GM23248 (cell line): ENCODE data around the gene KRT222.

Experiments
- EZH2 ChIP-seq: fragments of 200-600 bp; sonication (generic); IDR thresholded peaks from 2 replicates; pipeline ENCODE4 v1.6.1; 2018; ENCODE audit warnings: antibody characterized with exemption, mild to moderate bottlenecking; ENCODE audit not compliant: insufficient read depth, poor library complexity, severe bottlenecking
- EZH2phosphoT487 ChIP-seq: fragments of 200-600 bp; sonication (generic); IDR thresholded peaks from 2 replicates; pipeline ENCODE4 v1.6.1; 2018; ENCODE audit warnings: antibody characterized with exemption, moderate library complexity, mild to moderate bottlenecking, low read depth; ENCODE audit not compliant: insufficient read depth

DNA sequence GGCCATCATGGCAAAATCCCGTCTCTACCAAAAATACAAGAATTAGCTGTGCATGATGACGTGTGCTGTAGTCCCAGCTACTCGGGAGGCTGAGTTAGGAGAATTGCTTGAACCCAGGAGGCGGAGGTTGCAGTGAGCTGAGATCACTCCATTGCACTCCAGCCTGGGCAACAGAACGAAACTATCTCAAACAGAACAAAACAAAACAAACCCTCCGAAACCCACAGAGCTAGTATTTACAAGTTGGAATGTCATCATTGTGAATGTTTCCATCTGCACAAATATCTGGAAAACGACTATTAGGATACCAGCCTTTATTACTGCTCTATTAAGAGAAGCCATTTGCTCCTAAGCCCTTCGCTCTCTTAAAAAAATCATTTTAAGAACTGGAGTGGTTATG is 43.4 kb downstream of the KRT222 start:
- TF ChIP-seq EZH2phosphoT487, result no peak
- TF ChIP-seq EZH2, result no peak
